Measurements from ENCODE around the gene CCDC106. TPM values are rescaled to one million over a fixed set of nuclear protein-coding genes. Genes with fewer than 3 reads are reported as not detected.

Gene CCDC106
- total and polyA plus RNA-seq, 2 experiments from 2014 or later: 42.4 to 43.5 TPM

GRCh38 chr19:55674459-55674840 is 26.4 kb downstream of the CCDC106 start:
- TF ChIP-seq CTCF (IDR thresholded peaks at IDR 0.05; ENCODE audit: low read depth, low read length): no peak
- Histone ChIP-seq H3K4me1 (ENCODE audit: low read depth) (peaks cover 13% of the 10 kb centered on the region), H3K36me3 (peaks cover 17% of the 10 kb centered on the region), H3K4me3 (peak overlapping the region; percentile 88), H3K9me3 (ENCODE audit: low read depth) (no peaks in the 10 kb centered on the region), H3K27me3 (no peaks in the 10 kb centered on the region), H3K27ac (peak overlapping the region; percentile 70)
- no peak for DNase-seq (ENCODE audit: low read depth in 1 of 2, low spot score in 1 of 2)

GRCh38 chr19:55674841-55675660 is 27.0 kb downstream of the CCDC106 start, which contains the start of gene EPN1:
EPN1 (plus strand) TSS chr19:55675226; CDS start chr19:55678628, 3,402 bp downstream.
- peak; percentile 98 to 99 for DNase-seq (ENCODE audit: low read depth in 1 of 2, low spot score in 1 of 2)
- H3K27ac ChIP-seq: peak within 1 kb of the TSS; percentile 90
- H3K4me1 ChIP-seq (ENCODE audit: low read depth): peaks cover 13% of the 10 kb centered on the region
- no peaks in the 10 kb centered on the region for H3K27me3 ChIP-seq
- peak within 1 kb of the TSS; percentile 88 for H3K4me3 ChIP-seq
- H3K36me3 ChIP-seq: peaks cover 16% of the 10 kb centered on the region
- TF ChIP-seq CTCF (IDR thresholded peaks at IDR 0.05; ENCODE audit: low read depth, low read length): no peak
- no peaks in the 10 kb centered on the region for H3K9me3 ChIP-seq (ENCODE audit: low read depth)

DNA sequence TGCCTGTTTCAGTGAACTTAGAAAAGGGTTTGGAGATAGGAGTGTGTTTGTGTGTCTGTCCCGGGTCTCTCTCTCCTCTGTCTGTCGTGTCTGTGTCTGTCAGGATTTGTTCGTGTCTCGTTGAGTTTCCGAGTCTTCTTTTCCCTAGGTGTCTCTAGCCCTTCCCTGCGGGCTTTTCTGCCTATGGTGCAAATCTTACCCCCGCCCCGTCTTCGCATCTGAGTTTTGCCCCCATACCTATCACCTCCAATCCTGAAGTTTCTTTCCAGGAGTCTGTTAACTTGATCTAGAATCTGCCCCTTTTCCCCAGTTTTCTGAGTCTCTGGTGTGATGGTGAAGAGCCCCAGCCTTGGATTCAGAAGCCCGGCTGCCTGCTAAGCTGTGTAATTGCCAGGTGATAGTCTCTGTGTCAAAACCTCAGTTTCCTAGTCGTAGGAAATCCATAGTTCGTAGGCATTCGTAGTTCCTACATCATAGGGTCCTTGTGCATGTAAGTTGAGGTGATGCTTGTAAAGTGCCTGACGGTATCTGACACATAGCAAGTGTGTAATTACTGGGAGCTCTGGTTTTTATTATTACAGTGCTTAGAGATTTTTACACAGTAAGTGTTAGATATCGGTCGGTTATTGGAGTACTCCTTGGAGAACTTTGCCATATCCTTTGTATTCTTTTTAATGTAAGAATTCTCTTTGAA is 27.8 kb downstream of the CCDC106 start:
- H3K9me3 ChIP-seq (ENCODE audit: low read depth): no peaks in the 10 kb centered on the region
- peaks cover 13% of the 10 kb centered on the region for H3K4me1 ChIP-seq (ENCODE audit: low read depth)
- peak overlapping the region; percentile 90 for H3K27ac ChIP-seq
- no peak for DNase-seq (ENCODE audit: low read depth in 1 of 2, low spot score in 1 of 2)
- H3K36me3 ChIP-seq: peaks cover 16% of the 10 kb centered on the region
- H3K4me3 ChIP-seq: peak overlapping the region; percentile 88
- no peak for TF ChIP-seq CTCF (IDR thresholded peaks at IDR 0.05; ENCODE audit: low read depth, low read length)
- no peaks in the 10 kb centered on the region for H3K27me3 ChIP-seq

DNA sequence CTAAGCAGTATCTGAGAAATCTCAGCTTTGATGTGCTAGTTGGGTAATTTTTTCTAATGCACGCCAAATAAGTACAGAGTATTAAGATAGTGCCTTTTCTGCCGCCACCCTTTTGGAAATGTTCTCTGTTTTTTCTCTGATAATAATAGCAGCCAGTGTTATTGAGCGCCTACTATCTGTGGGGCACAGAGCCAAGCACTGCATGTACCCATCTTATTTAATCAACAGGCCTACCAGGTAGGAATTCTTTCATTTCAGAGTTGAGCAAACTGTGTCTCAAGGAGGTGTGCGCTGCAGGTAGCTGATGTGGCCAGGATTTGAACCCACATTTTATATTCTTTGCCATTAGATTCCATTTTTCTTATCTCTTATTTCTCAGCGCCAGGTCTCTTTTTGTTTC is 28.4 kb downstream of the CCDC106 start:
- peak overlapping the region; percentile 88 for H3K4me3 ChIP-seq
- no peaks in the 10 kb centered on the region for H3K9me3 ChIP-seq (ENCODE audit: low read depth)
- DNase-seq (ENCODE audit: low read depth in 1 of 2, low spot score in 1 of 2): peak in 1 of 2 donors; percentile 27
- H3K36me3 ChIP-seq: peaks cover 16% of the 10 kb centered on the region
- H3K4me1 ChIP-seq (ENCODE audit: low read depth): peaks cover 13% of the 10 kb centered on the region
- H3K27me3 ChIP-seq: no peaks in the 10 kb centered on the region
- TF ChIP-seq CTCF (IDR thresholded peaks at IDR 0.05; ENCODE audit: low read depth, low read length): peak; percentile 19
- no peak overlapping the region for H3K27ac ChIP-seq

DNA sequence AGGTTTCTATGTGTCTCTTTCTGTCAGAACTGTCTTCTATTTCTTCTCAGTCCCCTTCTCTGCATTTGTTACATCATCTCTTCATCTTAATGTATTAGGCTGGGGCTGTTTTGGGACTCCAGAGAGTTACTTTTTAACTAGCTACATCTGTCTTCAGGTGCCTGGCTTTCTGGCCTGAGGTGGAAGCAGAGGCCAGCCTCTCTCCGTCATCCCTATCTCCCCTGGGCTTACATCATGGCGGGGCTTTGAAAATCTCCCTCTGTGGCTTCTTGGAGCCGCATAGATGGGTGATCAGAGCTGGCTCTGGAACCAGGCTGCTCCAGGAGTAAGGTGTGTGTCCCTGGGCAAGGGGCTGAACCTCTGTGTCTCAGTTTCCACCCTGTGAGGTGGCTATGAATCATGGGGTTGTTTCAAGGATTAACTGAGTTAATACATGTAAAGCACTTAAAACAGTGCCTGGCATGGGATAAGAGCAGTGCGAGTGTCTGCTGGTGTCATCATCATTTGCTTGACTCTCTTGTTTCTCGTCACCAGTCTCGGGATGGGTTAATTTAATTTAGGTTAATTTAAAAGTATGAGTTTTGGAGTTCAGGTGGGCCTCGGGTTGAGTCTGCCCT is 29.0 kb downstream of the CCDC106 start:
- H3K27ac ChIP-seq: no peak overlapping the region
- no peak for TF ChIP-seq CTCF (IDR thresholded peaks at IDR 0.05; ENCODE audit: low read depth, low read length)
- H3K4me3 ChIP-seq: no peak overlapping the region
- peaks cover 13% of the 10 kb centered on the region for H3K4me1 ChIP-seq (ENCODE audit: low read depth)
- DNase-seq (ENCODE audit: low read depth in 1 of 2, low spot score in 1 of 2): no peak
- no peaks in the 10 kb centered on the region for H3K27me3 ChIP-seq
- peaks cover 16% of the 10 kb centered on the region for H3K36me3 ChIP-seq
- no peaks in the 10 kb centered on the region for H3K9me3 ChIP-seq (ENCODE audit: low read depth)

Data from cardiac muscle cell (in vitro differentiated cells and primary cell).